Measurements from ENCODE around the gene GDPD5. TPM values are rescaled to one million over a fixed set of nuclear protein-coding genes. Genes with fewer than 3 reads are reported as not detected.

GDPD5 gene
- total RNA-seq, 6 donors from 2014 or later, result 5.7 to 34.6 (median 14.0) TPM

GRCh38 chr11:75465701-75466531, 59.8 kb downstream of the GDPD5 start:
- no peak for TF ChIP-seq POLR2A (IDR thresholded peaks at IDR 0.05)
- no peak for TF ChIP-seq EP300 (IDR thresholded peaks at IDR 0.05)
- no peak for TF ChIP-seq POLR2AphosphoS5 (IDR thresholded peaks at IDR 0.05)
- TF ChIP-seq CTCF (IDR thresholded peaks at IDR 0.05), result no peak
- Histone ChIP-seq H3K27me3 (no peaks in the 10 kb centered on the region), H3K36me3 (no peaks in the 10 kb centered on the region), H3K9me3 (no peaks in the 10 kb centered on the region), H3K27ac (peak overlapping the region in 3 of 4 donors; percentile 3 to 32 (median 8)), H3K4me3 (no peak overlapping the region), H3K4me1 (peaks cover 26 to 37% (median 34%) of the 10 kb centered on the region in 4 donors)
- ATAC-seq (ENCODE audit: low FRiP score in 2 of 2) (no peak), DNase-seq (no peak)
- WGBS, 2 donors, result 76 to 81% methylated on average over 3 to 11 of the region's 11 CpGs

GRCh38 chr11:75463106-75463774, 62.5 kb downstream of the GDPD5 start:
- H3K27ac ChIP-seq, result no peak overlapping the region
- WGBS, 2 donors, result 54 to 55% methylated on average over 11 of the region's 11 CpGs
- H3K4me1 ChIP-seq, result peaks cover 15 to 26% (median 23%) of the 10 kb centered on the region in 4 donors
- TF ChIP-seq POLR2AphosphoS5 (IDR thresholded peaks at IDR 0.05) (no peak), EP300 (IDR thresholded peaks at IDR 0.05) (no peak), POLR2A (IDR thresholded peaks at IDR 0.05) (no peak), CTCF (IDR thresholded peaks at IDR 0.05) (no peak)
- no peaks in the 10 kb centered on the region for H3K27me3 ChIP-seq
- no peaks in the 10 kb centered on the region for H3K9me3 ChIP-seq
- H3K4me3 ChIP-seq, result no peak overlapping the region
- no peaks in the 10 kb centered on the region for H3K36me3 ChIP-seq
- DNase-seq (no peak), ATAC-seq (ENCODE audit: low FRiP score in 2 of 2) (no peak)

- Histone ChIP-seq H3K27me3 (no peaks in the 10 kb centered on the region), H3K36me3 (no peaks in the 10 kb centered on the region), H3K4me3 (no peak overlapping the region), H3K27ac (no peak overlapping the region), H3K9me3 (no peaks in the 10 kb centered on the region), H3K4me1 (peaks cover 12 to 17% (median 17%) of the 10 kb centered on the region in 4 donors)
- no peak for TF ChIP-seq CTCF (IDR thresholded peaks at IDR 0.05)
- TF ChIP-seq POLR2A (IDR thresholded peaks at IDR 0.05), result no peak
- no peak for TF ChIP-seq POLR2AphosphoS5 (IDR thresholded peaks at IDR 0.05)
- no peak for TF ChIP-seq EP300 (IDR thresholded peaks at IDR 0.05)
- 75 to 94% methylated on average over 4 to 5 of the region's 5 CpGs for WGBS, 2 donors
- no peak for DNase-seq
- ATAC-seq (ENCODE audit: low FRiP score in 2 of 2), result no peak
These were observed 63.6 kb downstream of the GDPD5 start for GRCh38 chr11:75462117-75462653.

- ATAC-seq (ENCODE audit: low FRiP score in 2 of 2) (no peak), DNase-seq (no peak)
- H3K27ac ChIP-seq, result no peak overlapping the region
- H3K36me3 ChIP-seq, result no peaks in the 10 kb centered on the region
- H3K9me3 ChIP-seq, result no peaks in the 10 kb centered on the region
- 95 to 97% methylated on average over 5 to 6 of the region's 6 CpGs for WGBS, 2 donors
- no peak overlapping the region for H3K4me3 ChIP-seq
- peaks cover 5 to 16% (median 7%) of the 10 kb centered on the region in 4 donors for H3K4me1 ChIP-seq
- no peak for TF ChIP-seq POLR2A (IDR thresholded peaks at IDR 0.05)
- TF ChIP-seq CTCF (IDR thresholded peaks at IDR 0.05), result no peak
- TF ChIP-seq POLR2AphosphoS5 (IDR thresholded peaks at IDR 0.05), result no peak
- TF ChIP-seq EP300 (IDR thresholded peaks at IDR 0.05), result no peak
- no peaks in the 10 kb centered on the region for H3K27me3 ChIP-seq
These were observed 64.6 kb downstream of the GDPD5 start for GRCh38 chr11:75461151-75461550.
